Stomach (tissue), 9 donors: Measurements from ENCODE around the gene BASP1. TPM values are rescaled to one million over a fixed set of nuclear protein-coding genes. Genes with fewer than 3 reads are reported as not detected.
"Not testable (repeated sequence)": the region's sequence is repeated elsewhere in the genome, so short reads cannot be mapped to it uniquely, and the experiment has no call there.

Source experiments
- DNase-seq, 2 donors: peaks; one replicate each; pipeline versions ENCODE4 v3.0.0 to v3.0.0-alpha.2; 2013 to 2019
- H3K27ac ChIP-seq, 5 donors: fragments of 200-600 bp in 4 of 5; sonication (generic) in 4 of 5; one replicate each; pipeline ENCODE4 v1.5.1; 2013 to 2019; ENCODE audit warnings: mild to moderate bottlenecking in 1 of 5, moderate library complexity in 1 of 5
- H3K27me3 ChIP-seq, 3 donors: fragments of 200-600 bp; sonication (generic); one replicate each; pipeline ENCODE4 v1.5.1; 2017 to 2019; ENCODE audit warnings: mixed run types in 1 of 3
- H3K36me3 ChIP-seq, 4 donors: fragments of 200-600 bp; sonication (generic); 1 replicate in 3 of 4; 2 replicates in 1 of 4; pipeline ENCODE4 v1.5.1; 2016 to 2019
- H3K4me1 ChIP-seq, 4 donors: fragments of 200-600 bp; sonication (generic); one replicate each; pipeline ENCODE4 v1.5.1; 2016 to 2019
- H3K4me3 ChIP-seq, 4 donors: fragments of 200-600 bp; sonication (generic) in 3 of 4; one replicate each; pipeline ENCODE4 v1.5.1; 2016 to 2019; ENCODE audit warnings: mild to moderate bottlenecking in 1 of 4
- H3K9me3 ChIP-seq, 4 donors: fragments of 200-600 bp; sonication (generic); one replicate each; pipeline ENCODE4 v1.5.1; 2016 to 2019
- EP300 ChIP-seq: sonication (generic); formaldehyde crosslinking; IDR thresholded peaks from one replicate; pipeline ENCODE4 v1.6.1; 2017; ENCODE audit warnings: antibody characterized with exemption
- POLR2A ChIP-seq, 4 donors: fragments of 450-650 bp; IDR thresholded peaks; one replicate each; pipeline ENCODE4 v1.6.1; 2016; ENCODE audit warnings: antibody characterized with exemption in 4 of 4, control low read depth in 2 of 4, mild to moderate bottlenecking in 1 of 4, moderate library complexity in 1 of 4
- POLR2AphosphoS5 ChIP-seq, 3 donors: sonication (generic); formaldehyde crosslinking; IDR thresholded peaks; one replicate each; pipeline ENCODE4 v1.6.1; 2016; ENCODE audit warnings: antibody characterized with exemption in 3 of 3
- WGBS, 5 donors: extraction: QIAGEN DNeasy Blood & Tissue Kit in 3 of 5; methylation state at CpG; one replicate each; pipeline versions ENCODE4 v1.1.5 to v1.1.7; 2013 to 2018; 5-methylcytosine and 5-hydroxymethylcytosine counted together
- intact Hi-C: fragments of 100-400 bp; cut with DNase I; formaldehyde crosslinking; loops from one replicate; pipeline ENCODE4 v1.15.1; 2023; ENCODE audit warnings: low total_unique reads
- polyA plus RNA-seq, 3 donors: library from polyadenylated mRNA; stranded (reverse); fragments of 200-250 nt; gene quantifications; one replicate each; pipeline ENCODE4 v1.2.3, GENCODE V29; 2013
- total RNA-seq, 5 donors: library from RNA; depleted of rRNA; stranded (reverse); fragments of >200 nt; gene quantifications; one replicate each; pipeline versions ENCODE4 v1.1.0 to v1.2.3, GENCODE V29; 2014 to 2016
- TF ChIP-seq, protein P1 (sequence below), 7 experiments: fragments of 450-650 bp in 4 of 7; fragments of 200-600 bp in 3 of 7; sonication (generic) in 3 of 7; IDR thresholded peaks; one replicate each; pipeline ENCODE4 v1.5.1; 2016 to 2019; ENCODE audit warnings: antibody characterized with exemption in 7 of 7, control low read depth in 2 of 7, mild to moderate bottlenecking in 1 of 7
- donor health status: healthy with polysubstance abuse.
- donor health status: Bipolar disorder and iron deficiency.
- donor health status: healthy.

BASP1 gene
- total and polyA plus RNA-seq, 8 donors: 4.0 to 60.8 (median 16.0) TPM

GRCh38 chr5:17306726-17307091 lies 89.3 kb downstream of the BASP1 start:
- H3K36me3 ChIP-seq: no peaks in the 10 kb centered on the region
- no peaks in the 10 kb centered on the region for H3K27me3 ChIP-seq
- H3K4me3 ChIP-seq: no peak overlapping the region
- intact Hi-C loops: no loop called here
- TF ChIP-seq POLR2A (IDR thresholded peaks at IDR 0.05) (no peak), EP300 (no peak), POLR2AphosphoS5 (IDR thresholded peaks at IDR 0.05) (no peak)
- TF ChIP-seq, protein P1, sequence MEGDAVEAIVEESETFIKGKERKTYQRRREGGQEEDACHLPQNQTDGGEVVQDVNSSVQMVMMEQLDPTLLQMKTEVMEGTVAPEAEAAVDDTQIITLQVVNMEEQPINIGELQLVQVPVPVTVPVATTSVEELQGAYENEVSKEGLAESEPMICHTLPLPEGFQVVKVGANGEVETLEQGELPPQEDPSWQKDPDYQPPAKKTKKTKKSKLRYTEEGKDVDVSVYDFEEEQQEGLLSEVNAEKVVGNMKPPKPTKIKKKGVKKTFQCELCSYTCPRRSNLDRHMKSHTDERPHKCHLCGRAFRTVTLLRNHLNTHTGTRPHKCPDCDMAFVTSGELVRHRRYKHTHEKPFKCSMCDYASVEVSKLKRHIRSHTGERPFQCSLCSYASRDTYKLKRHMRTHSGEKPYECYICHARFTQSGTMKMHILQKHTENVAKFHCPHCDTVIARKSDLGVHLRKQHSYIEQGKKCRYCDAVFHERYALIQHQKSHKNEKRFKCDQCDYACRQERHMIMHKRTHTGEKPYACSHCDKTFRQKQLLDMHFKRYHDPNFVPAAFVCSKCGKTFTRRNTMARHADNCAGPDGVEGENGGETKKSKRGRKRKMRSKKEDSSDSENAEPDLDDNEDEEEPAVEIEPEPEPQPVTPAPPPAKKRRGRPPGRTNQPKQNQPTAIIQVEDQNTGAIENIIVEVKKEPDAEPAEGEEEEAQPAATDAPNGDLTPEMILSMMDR (IDR thresholded peaks at IDR 0.05): no peak
- no peaks in the 10 kb centered on the region for H3K9me3 ChIP-seq
- peak overlapping the region in 4 of 5 donors; percentile 26 to 66 (median 50) for H3K27ac ChIP-seq
- WGBS, 5 donors: 90 to 94% (median 92%) methylated on average over 8 to 14 of the region's 14 CpGs
- no peak for DNase-seq
- H3K4me1 ChIP-seq: peaks cover 5 to 15% (median 9%) of the 10 kb centered on the region in 4 donors

DNA sequence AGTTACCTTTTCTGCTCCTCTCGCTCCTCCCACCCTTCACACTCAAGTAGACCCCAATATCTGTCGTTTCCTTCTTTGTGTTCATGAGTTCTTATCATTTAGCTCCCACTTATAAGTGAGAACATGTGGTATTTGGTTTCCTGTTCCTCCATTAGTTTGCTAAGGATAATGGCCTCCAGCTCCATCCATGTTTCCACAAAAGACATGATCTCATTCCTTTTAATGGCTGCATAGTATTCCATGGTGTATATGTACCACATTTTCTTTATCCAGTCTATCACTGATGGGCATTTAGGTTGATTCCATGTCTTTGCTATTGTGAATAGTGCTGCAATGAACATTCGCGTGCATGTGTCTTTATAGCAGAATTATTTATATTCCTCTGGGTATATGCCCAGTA lies 90.0 kb downstream of the BASP1 start:
- H3K9me3 ChIP-seq, intact Hi-C loops, H3K27me3 ChIP-seq, H3K36me3 ChIP-seq, H3K27ac ChIP-seq, H3K4me3 ChIP-seq, DNase-seq: not testable (repeated sequence)
- 88 to 97% (median 93%) methylated on average over 4 of the region's 4 CpGs for WGBS, 5 donors
- peaks cover 5 to 15% (median 9%) of the 10 kb centered on the region in 4 donors for H3K4me1 ChIP-seq

GRCh38 chr5:17308326-17309065 lies 91.1 kb downstream of the BASP1 start:
- H3K27ac ChIP-seq: no peak overlapping the region
- intact Hi-C loops: no loop called here
- 84 to 93% (median 92%) methylated on average over 9 of the region's 9 CpGs for WGBS, 5 donors
- H3K9me3 ChIP-seq: no peaks in the 10 kb centered on the region
- no peaks in the 10 kb centered on the region for H3K36me3 ChIP-seq
- peaks cover 5 to 15% (median 9%) of the 10 kb centered on the region in 4 donors for H3K4me1 ChIP-seq
- TF ChIP-seq, protein P1 (IDR thresholded peaks at IDR 0.05): no peak
- no peak for TF ChIP-seq POLR2AphosphoS5 (IDR thresholded peaks at IDR 0.05)
- TF ChIP-seq POLR2A (IDR thresholded peaks at IDR 0.05): no peak
- TF ChIP-seq EP300: no peak
- no peak overlapping the region for H3K4me3 ChIP-seq
- no peak for DNase-seq
- H3K27me3 ChIP-seq: no peaks in the 10 kb centered on the region

GRCh38 chr5:17309462-17309861 lies 92.0 kb downstream of the BASP1 start:
- no peaks in the 10 kb centered on the region for H3K9me3 ChIP-seq
- no peaks in the 10 kb centered on the region for H3K27me3 ChIP-seq
- intact Hi-C loops: no loop called here
- no peak for DNase-seq
- H3K27ac ChIP-seq: no peak overlapping the region
- TF ChIP-seq, protein P1 (IDR thresholded peaks at IDR 0.05): no peak
- TF ChIP-seq POLR2AphosphoS5 (IDR thresholded peaks at IDR 0.05): no peak
- no peak for TF ChIP-seq EP300
- no peak for TF ChIP-seq POLR2A (IDR thresholded peaks at IDR 0.05)
- 84 to 98% (median 91%) methylated on average over 3 of the region's 3 CpGs for WGBS, 5 donors
- H3K36me3 ChIP-seq: no peaks in the 10 kb centered on the region
- H3K4me3 ChIP-seq: no peak overlapping the region
- H3K4me1 ChIP-seq: peaks cover 5 to 15% (median 9%) of the 10 kb centered on the region in 4 donors

DNA sequence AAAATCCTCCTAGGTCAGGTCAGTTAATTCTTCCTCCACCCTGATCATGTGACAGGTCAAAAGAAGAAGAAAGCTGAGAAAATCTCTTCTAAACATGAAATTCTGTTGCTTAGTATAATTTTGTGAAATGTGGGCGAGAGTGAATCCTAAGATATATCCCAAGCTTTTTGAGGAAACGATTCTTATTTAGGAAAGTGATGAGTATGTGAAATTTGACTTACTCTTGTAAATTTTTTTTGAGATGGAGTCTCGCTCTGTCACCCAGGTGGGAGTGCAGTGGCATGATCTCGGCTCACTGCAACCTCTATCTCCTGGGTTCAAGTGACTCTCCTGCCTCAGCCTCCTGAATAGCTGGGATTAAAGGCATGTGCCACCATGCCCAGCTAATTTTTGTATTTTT lies 93.1 kb downstream of the BASP1 start:
- intact Hi-C loops, H3K36me3 ChIP-seq, H3K27me3 ChIP-seq, H3K27ac ChIP-seq, H3K4me3 ChIP-seq, H3K9me3 ChIP-seq, DNase-seq: not testable (repeated sequence)
- WGBS, 5 donors: 92 to 96% (median 96%) methylated on average over 4 of the region's 4 CpGs
- H3K4me1 ChIP-seq: peaks cover 5 to 13% (median 7%) of the 10 kb centered on the region in 4 donors

DNA sequence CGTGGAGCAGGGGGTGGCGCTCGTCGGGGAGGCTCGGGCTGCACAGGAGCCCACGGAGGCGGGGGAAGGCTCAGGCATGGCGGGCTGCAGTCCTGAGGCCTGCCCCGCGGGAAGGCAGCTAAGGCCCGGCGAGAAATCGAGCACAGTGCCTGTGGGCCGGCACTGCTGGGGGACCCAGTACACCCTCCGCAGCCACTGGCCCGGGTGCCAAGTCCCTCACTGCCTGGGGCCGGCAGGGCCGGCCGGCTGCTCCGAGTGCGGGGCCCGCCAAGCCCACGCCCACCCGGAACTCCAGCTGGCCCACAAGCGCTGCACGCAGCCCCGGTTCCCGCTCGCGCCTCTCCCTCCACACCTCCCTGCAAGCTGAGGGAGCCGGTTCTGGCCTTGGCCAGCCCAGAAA lies 94.4 kb downstream of the BASP1 start:
- H3K9me3 ChIP-seq, H3K36me3 ChIP-seq, DNase-seq, intact Hi-C loops, H3K4me3 ChIP-seq, H3K27ac ChIP-seq, H3K4me1 ChIP-seq, H3K27me3 ChIP-seq: not testable (repeated sequence)
- 90 to 97% (median 93%) methylated on average over 4 to 26 of the region's 31 CpGs for WGBS, 5 donors
